Upper lobe of left lung (tissue), 4 donors: ENCODE data around the gene PJA2.

ENCODE experiments used
- EP300 ChIP-seq, 4 donors: sonication (generic); formaldehyde crosslinking; IDR thresholded peaks; one replicate each; pipeline ENCODE4 v1.5.1; 2017; ENCODE audit warnings: antibody characterized with exemption in 4 of 4, control low read depth in 2 of 4
- POLR2A ChIP-seq, 4 donors: fragments of 450-650 bp; IDR thresholded peaks; one replicate each; pipeline ENCODE4 v1.5.1; 2016 to 2017; ENCODE audit warnings: antibody characterized with exemption in 4 of 4, mild to moderate bottlenecking in 2 of 4
- TF ChIP-seq, protein P1 (sequence below), 6 experiments: fragments of 450-650 bp in 4 of 6; fragments of 200-600 bp in 2 of 6; sonication (generic) in 2 of 6; IDR thresholded peaks; one replicate each; pipeline ENCODE4 v1.5.1; 2016 to 2019; ENCODE audit warnings: antibody characterized with exemption in 6 of 6

DNA sequence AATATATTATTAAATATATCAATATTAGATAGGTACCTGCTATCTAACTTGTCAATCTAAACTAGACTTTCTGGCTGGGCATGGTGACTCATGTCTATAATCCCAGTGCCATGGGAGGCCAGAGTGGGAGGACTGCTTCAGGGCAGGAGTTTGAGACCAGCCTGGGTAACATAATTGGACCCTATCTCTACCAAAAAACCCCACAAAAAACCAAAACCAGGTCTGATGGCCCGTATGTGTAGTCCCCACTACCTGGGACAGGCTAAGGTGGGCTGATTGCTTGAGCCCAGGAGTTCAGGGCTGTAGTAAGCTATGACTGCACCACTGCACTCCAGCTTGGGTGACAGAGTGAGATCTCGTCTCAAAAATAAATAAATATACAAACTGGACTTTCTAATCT is 55.0 kb downstream of the PJA2 start:
- TF ChIP-seq, protein P1, sequence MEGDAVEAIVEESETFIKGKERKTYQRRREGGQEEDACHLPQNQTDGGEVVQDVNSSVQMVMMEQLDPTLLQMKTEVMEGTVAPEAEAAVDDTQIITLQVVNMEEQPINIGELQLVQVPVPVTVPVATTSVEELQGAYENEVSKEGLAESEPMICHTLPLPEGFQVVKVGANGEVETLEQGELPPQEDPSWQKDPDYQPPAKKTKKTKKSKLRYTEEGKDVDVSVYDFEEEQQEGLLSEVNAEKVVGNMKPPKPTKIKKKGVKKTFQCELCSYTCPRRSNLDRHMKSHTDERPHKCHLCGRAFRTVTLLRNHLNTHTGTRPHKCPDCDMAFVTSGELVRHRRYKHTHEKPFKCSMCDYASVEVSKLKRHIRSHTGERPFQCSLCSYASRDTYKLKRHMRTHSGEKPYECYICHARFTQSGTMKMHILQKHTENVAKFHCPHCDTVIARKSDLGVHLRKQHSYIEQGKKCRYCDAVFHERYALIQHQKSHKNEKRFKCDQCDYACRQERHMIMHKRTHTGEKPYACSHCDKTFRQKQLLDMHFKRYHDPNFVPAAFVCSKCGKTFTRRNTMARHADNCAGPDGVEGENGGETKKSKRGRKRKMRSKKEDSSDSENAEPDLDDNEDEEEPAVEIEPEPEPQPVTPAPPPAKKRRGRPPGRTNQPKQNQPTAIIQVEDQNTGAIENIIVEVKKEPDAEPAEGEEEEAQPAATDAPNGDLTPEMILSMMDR (IDR thresholded peaks at IDR 0.05), result no peak
- TF ChIP-seq POLR2A (IDR thresholded peaks at IDR 0.05), result no peak
- TF ChIP-seq EP300 (IDR thresholded peaks at IDR 0.05), result no peak
